Neural cell (in vitro differentiated cells): Measurements from ENCODE around the gene BMERB1. TPM values are rescaled to one million over a fixed set of nuclear protein-coding genes. Genes with fewer than 3 reads are reported as not detected.

Source experiments
- H2AFZ ChIP-seq: fragments of 200-600, 300-800 bp; sonication (generic), shearing (Covaris generic); 2 replicates; pipeline ENCODE4 v1.6.0; 2014; ENCODE audit warnings: low read depth, mild to moderate bottlenecking, antibody characterized with exemption, low read length, moderate library complexity
- H3F3A ChIP-seq: fragments of 200-600 bp; shearing (Covaris generic); 2 replicates; pipeline ENCODE4 v1.6.1; 2016; ENCODE audit warnings: mild to moderate bottlenecking, moderate library complexity, mixed read lengths, antibody characterized with exemption, low read length; ENCODE audit not compliant: insufficient read depth, poor library complexity, severe bottlenecking
- H3K27ac ChIP-seq: fragments of 200-600, 300-800 bp; sonication (generic), shearing (Covaris generic); 2 replicates; pipeline ENCODE4 v1.5.1; 2014; ENCODE audit warnings: mild to moderate bottlenecking, low read length, moderate library complexity
- H3K27me3 ChIP-seq: fragments of 300-800, 200-600 bp; sonication (generic), shearing (Covaris generic); 2 replicates; pipeline ENCODE4 v1.6.0; 2014; ENCODE audit warnings: mild to moderate bottlenecking, low read depth, low read length, moderate library complexity; ENCODE audit not compliant: insufficient read depth
- H3K36me3 ChIP-seq: fragments of 300-800, 200-600 bp; sonication (generic), shearing (Covaris generic); 2 replicates; pipeline ENCODE4 v1.5.1; 2014; ENCODE audit warnings: mild to moderate bottlenecking, antibody characterized with exemption, low read length, moderate library complexity; ENCODE audit not compliant: insufficient read depth
- H3K4me2 ChIP-seq: fragments of 300-800, 200-600 bp; sonication (generic), shearing (Covaris generic); 2 replicates; pipeline ENCODE4 v1.6.0; 2014; ENCODE audit warnings: mild to moderate bottlenecking, low read length
- H3K4me3 ChIP-seq: fragments of 300-800, 200-600 bp; sonication (generic), shearing (Covaris generic); 2 replicates; pipeline ENCODE4 v1.5.1; 2014; ENCODE audit warnings: mild to moderate bottlenecking, low read length, moderate library complexity
- H3K79me2 ChIP-seq: fragments of 200-600 bp; shearing (Covaris generic); replicated peaks from 2 replicates; pipeline ENCODE4 v1.6.0; 2014; ENCODE audit warnings: mild to moderate bottlenecking, low read length, moderate library complexity; ENCODE audit not compliant: insufficient read depth
- H3K9ac ChIP-seq: fragments of 300-800, 200-600 bp; sonication (generic), shearing (Covaris generic); 2 replicates; pipeline ENCODE4 v1.6.1; 2016; ENCODE audit warnings: mild to moderate bottlenecking, low read length, mixed read lengths
- H3K9me2 ChIP-seq: fragments of 200-600 bp; shearing (Covaris generic); 2 replicates; pipeline ENCODE4 v1.6.1; 2016; ENCODE audit warnings: mild to moderate bottlenecking, low read length, mixed read lengths; ENCODE audit not compliant: insufficient read depth
- H3K9me3 ChIP-seq: fragments of 200-600, 300-800 bp; sonication (generic), shearing (Covaris generic); 2 replicates; pipeline ENCODE4 v1.6.1; 2016; ENCODE audit warnings: mild to moderate bottlenecking, mixed run types, low read length, moderate library complexity, mixed read lengths
- H4K20me1 ChIP-seq: fragments of 200-600 bp; shearing (Covaris generic); 2 replicates; pipeline ENCODE4 v1.6.1; 2016; ENCODE audit warnings: mild to moderate bottlenecking, mixed run types; ENCODE audit not compliant: insufficient read depth
- EP300 ChIP-seq: fragments of 450-650 bp; conservative IDR thresholded peaks from 2 replicates; pipeline ENCODE4 v1.6.1; 2014; ENCODE audit warnings: antibody characterized with exemption, mild to moderate bottlenecking, moderate library complexity; ENCODE audit not compliant: poor library complexity, severe bottlenecking
- EZH2 ChIP-seq: fragments of 200-600, 300-800 bp; shearing (Covaris generic), sonication (generic); IDR thresholded peaks from 2 replicates; pipeline ENCODE4 v1.6.1; 2014; ENCODE audit warnings: antibody characterized with exemption, low read length, borderline replicate concordance, mild to moderate bottlenecking; ENCODE audit not compliant: insufficient read depth, poor library complexity, severe bottlenecking
- MXI1 ChIP-seq: fragments of 450-650 bp; conservative IDR thresholded peaks from 2 replicates; pipeline ENCODE4 v1.6.1; 2014; ENCODE audit warnings: antibody characterized with exemption, mild to moderate bottlenecking; ENCODE audit not compliant: poor library complexity, severe bottlenecking
- POLR2AphosphoS5 ChIP-seq: IDR thresholded peaks from 2 replicates; pipeline ENCODE4 v1.6.1; 2012
- RAD21 ChIP-seq: fragments of 450-650 bp; conservative IDR thresholded peaks from 2 replicates; pipeline ENCODE4 v1.6.1; 2014; ENCODE audit warnings: antibody characterized with exemption, mild to moderate bottlenecking, moderate library complexity
- SMC3 ChIP-seq: fragments of 450-650 bp; conservative IDR thresholded peaks from 2 replicates; pipeline ENCODE4 v1.6.1; 2014; ENCODE audit warnings: antibody characterized with exemption, mild to moderate bottlenecking, moderate library complexity; ENCODE audit not compliant: poor library complexity
- TAF1 ChIP-seq: IDR thresholded peaks from 2 replicates; pipeline ENCODE4 v1.6.1; 2012; ENCODE audit warnings: low read depth
- polyA plus RNA-seq: library from polyadenylated mRNA; depleted of rRNA; stranded (reverse); fragments of >200 nt; gene quantifications from 2 replicates; pipeline ENCODE4 v1.2.3, GENCODE V29; 2014
- TF ChIP-seq, protein P1 (sequence below): IDR thresholded peaks from 2 replicates; pipeline ENCODE4 v1.6.1; 2012; ENCODE audit warnings: borderline replicate concordance
- TF ChIP-seq, protein P2 (sequence below): fragments of 450-650 bp; IDR thresholded peaks from 2 replicates; pipeline ENCODE4 v1.5.1; 2014; ENCODE audit warnings: antibody characterized with exemption, mild to moderate bottlenecking, moderate library complexity; ENCODE audit not compliant: poor library complexity, severe bottlenecking

The BMERB1 gene
- polyA plus RNA-seq, 1 donor from 2014 or later: 149 TPM

DNA sequence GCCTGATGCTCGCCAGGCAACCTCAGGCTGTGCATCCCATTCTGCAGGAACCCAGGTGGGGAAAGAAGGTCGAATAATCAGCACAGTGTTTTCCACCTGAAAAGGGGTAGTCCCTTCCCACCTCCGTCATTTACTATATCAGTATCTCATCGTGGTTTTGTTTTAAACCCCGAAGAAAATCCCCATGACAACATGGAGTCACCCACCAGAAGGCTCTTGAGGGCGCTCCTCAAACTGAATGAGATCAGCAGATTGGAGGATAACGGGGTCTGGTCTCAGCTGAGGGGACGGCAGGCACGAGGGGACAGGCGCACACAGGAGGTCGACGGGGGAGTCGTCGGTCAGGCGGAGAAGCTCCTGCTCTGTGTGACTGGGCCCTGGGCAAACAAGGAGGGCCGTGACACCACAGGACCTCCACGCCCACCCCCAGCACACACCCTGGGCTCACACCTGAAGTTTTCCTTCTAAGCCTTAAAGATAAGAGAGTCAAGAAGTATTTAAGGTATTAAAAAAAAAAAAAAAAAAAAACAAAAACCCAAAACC is 164.3 kb downstream of the BMERB1 start:
- TF ChIP-seq EP300: no peak
- no peak for TF ChIP-seq SMC3
- no peak for TF ChIP-seq TAF1
- TF ChIP-seq, protein P1, sequence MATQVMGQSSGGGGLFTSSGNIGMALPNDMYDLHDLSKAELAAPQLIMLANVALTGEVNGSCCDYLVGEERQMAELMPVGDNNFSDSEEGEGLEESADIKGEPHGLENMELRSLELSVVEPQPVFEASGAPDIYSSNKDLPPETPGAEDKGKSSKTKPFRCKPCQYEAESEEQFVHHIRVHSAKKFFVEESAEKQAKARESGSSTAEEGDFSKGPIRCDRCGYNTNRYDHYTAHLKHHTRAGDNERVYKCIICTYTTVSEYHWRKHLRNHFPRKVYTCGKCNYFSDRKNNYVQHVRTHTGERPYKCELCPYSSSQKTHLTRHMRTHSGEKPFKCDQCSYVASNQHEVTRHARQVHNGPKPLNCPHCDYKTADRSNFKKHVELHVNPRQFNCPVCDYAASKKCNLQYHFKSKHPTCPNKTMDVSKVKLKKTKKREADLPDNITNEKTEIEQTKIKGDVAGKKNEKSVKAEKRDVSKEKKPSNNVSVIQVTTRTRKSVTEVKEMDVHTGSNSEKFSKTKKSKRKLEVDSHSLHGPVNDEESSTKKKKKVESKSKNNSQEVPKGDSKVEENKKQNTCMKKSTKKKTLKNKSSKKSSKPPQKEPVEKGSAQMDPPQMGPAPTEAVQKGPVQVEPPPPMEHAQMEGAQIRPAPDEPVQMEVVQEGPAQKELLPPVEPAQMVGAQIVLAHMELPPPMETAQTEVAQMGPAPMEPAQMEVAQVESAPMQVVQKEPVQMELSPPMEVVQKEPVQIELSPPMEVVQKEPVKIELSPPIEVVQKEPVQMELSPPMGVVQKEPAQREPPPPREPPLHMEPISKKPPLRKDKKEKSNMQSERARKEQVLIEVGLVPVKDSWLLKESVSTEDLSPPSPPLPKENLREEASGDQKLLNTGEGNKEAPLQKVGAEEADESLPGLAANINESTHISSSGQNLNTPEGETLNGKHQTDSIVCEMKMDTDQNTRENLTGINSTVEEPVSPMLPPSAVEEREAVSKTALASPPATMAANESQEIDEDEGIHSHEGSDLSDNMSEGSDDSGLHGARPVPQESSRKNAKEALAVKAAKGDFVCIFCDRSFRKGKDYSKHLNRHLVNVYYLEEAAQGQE: no peak
- TF ChIP-seq, protein P2, sequence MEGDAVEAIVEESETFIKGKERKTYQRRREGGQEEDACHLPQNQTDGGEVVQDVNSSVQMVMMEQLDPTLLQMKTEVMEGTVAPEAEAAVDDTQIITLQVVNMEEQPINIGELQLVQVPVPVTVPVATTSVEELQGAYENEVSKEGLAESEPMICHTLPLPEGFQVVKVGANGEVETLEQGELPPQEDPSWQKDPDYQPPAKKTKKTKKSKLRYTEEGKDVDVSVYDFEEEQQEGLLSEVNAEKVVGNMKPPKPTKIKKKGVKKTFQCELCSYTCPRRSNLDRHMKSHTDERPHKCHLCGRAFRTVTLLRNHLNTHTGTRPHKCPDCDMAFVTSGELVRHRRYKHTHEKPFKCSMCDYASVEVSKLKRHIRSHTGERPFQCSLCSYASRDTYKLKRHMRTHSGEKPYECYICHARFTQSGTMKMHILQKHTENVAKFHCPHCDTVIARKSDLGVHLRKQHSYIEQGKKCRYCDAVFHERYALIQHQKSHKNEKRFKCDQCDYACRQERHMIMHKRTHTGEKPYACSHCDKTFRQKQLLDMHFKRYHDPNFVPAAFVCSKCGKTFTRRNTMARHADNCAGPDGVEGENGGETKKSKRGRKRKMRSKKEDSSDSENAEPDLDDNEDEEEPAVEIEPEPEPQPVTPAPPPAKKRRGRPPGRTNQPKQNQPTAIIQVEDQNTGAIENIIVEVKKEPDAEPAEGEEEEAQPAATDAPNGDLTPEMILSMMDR: no peak
- TF ChIP-seq RAD21: no peak
- no peak for TF ChIP-seq MXI1
- no peak for TF ChIP-seq POLR2AphosphoS5
- H3K36me3 ChIP-seq: peaks cover 20% of the 10 kb centered on the region
- H3K9ac ChIP-seq: no peak overlapping the region
- no peaks in the 10 kb centered on the region for H3K27me3 ChIP-seq
- H3F3A ChIP-seq: no peaks in the 10 kb centered on the region
- H3K4me3 ChIP-seq: no peak overlapping the region
- no peaks in the 10 kb centered on the region for H3K9me3 ChIP-seq
- H3K79me2 ChIP-seq: no peaks in the 10 kb centered on the region
- no peaks in the 10 kb centered on the region for H3K9me2 ChIP-seq
- H3K4me2 ChIP-seq: no peak overlapping the region
- no peak overlapping the region for H3K27ac ChIP-seq
- H2AFZ ChIP-seq: no peak overlapping the region
- H4K20me1 ChIP-seq: no peaks in the 10 kb centered on the region

DNA sequence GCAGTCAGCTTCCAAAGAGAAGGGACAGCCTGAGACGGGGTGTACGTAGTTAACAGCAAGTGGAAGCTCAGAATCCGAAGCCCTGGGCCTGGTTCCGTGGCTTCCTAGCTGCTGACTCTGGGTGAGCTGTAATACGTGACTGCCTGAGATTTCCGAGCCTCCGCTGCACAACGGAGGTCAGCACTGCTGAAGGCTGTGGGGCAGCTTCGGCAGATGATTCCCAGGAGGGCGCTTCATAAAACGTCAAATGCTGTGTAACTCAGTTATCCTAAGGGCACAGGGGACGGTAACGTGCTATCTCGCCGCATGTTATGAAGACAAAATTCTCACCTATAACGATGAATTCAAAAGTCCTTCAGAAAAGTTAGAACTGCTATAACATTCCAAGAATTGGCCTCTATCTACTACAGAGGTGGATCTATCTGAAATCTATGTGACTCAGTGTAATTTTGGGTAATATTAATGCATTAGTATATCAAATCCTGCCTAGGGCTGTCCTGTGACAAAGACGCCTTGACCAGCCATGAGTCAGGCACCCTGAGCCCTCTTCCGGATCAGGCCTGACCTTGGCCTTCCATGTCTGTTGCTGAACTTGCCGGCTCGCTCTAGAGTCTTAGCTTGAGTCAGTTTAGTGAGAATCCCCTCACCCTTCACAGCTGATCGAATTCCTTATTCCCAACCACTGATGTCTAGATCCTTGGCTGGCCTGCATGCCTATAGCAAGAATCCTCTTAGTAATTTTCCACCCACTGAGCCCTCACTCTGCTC is 165.1 kb downstream of the BMERB1 start:
- Histone ChIP-seq H3K27me3 (no peaks in the 10 kb centered on the region), H2AFZ (no peak overlapping the region), H3K9me3 (no peaks in the 10 kb centered on the region), H3K4me3 (no peak overlapping the region), H4K20me1 (no peaks in the 10 kb centered on the region), H3K79me2 (no peaks in the 10 kb centered on the region), H3F3A (no peaks in the 10 kb centered on the region), H3K27ac (no peak overlapping the region), H3K4me2 (no peak overlapping the region), H3K9me2 (no peaks in the 10 kb centered on the region), H3K9ac (no peak overlapping the region), H3K36me3 (peaks cover 19% of the 10 kb centered on the region)
- no peak for TF ChIP-seq TAF1
- no peak for TF ChIP-seq RAD21
- TF ChIP-seq, protein P1: no peak
- no peak for TF ChIP-seq EZH2
- no peak for TF ChIP-seq MXI1
- TF ChIP-seq, protein P2: no peak
- TF ChIP-seq SMC3: no peak
- TF ChIP-seq POLR2AphosphoS5: no peak
- no peak for TF ChIP-seq EP300
